ENCODE measurements around the gene GABRP. TPM values are rescaled to one million over a fixed set of nuclear protein-coding genes. Genes with fewer than 3 reads are reported as not detected.

Gene GABRP
- total RNA-seq, 6 experiments from 2014 or later: not detected

DNA sequence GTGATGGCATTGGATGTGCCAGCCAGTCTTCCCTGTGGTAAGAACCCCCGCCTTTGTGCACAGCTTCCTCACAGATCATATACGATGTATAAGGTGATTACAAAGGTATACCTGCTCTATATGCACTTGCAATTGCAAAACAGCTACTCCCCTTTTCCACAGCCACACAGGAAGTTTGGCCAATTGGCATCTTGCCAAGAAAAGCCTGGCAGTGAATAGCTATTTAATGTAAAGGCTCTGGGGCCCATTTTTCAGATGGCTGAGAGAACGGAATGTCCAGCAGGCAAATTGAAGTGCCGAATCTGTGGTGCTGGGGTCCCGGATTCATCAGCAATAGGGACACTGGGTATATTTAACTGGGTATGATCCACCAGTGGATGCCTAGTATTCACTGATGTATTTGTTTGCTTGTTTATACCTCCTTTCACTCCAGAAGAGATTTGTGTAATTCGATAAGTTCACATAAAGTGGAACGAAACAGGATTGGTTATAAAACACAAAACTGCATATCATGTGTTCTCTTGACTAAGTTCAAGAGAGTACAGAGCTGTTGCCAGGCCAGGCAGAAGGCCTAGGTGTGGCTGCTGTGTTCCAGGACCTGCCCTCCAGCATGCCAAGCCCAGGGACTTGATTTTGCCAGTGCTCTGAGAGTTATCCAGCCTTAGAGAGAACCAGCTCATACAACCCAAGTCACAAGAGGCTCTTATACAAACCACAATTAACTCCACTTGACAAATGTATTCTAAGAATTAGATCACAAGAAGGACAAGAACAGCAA lies 27.7 kb upstream of the GABRP start:
- H3K27ac Mint-ChIP-seq: no peak overlapping the region

DNA sequence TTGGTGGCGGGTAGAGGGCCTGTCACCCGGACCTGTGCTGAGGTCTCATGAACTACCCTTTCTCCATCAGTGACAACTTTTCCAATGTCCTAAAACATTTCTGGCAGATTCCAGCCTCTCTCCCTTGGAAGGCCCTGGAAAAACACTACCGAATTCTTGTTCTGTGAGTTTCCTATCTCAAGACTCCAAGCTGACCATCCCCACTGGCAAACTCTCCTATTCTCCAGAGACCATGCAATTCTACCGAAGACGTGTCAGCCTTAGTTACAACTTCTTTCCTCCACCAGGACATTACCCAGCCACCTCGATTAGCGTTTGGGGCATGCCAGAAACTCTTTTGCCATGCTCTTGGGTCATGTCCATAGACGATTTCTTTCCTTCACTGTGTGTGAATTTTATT lies 26.8 kb upstream of the GABRP start:
- TF ChIP-seq, protein P1, sequence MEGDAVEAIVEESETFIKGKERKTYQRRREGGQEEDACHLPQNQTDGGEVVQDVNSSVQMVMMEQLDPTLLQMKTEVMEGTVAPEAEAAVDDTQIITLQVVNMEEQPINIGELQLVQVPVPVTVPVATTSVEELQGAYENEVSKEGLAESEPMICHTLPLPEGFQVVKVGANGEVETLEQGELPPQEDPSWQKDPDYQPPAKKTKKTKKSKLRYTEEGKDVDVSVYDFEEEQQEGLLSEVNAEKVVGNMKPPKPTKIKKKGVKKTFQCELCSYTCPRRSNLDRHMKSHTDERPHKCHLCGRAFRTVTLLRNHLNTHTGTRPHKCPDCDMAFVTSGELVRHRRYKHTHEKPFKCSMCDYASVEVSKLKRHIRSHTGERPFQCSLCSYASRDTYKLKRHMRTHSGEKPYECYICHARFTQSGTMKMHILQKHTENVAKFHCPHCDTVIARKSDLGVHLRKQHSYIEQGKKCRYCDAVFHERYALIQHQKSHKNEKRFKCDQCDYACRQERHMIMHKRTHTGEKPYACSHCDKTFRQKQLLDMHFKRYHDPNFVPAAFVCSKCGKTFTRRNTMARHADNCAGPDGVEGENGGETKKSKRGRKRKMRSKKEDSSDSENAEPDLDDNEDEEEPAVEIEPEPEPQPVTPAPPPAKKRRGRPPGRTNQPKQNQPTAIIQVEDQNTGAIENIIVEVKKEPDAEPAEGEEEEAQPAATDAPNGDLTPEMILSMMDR (IDR thresholded peaks at IDR 0.05): no peak
- Mint-ChIP-seq H3K27me3 (ENCODE audit: insufficient read depth) (peaks cover 24% of the 10 kb centered on the region), H3K4me1 (ENCODE audit: low read depth) (peaks cover 10% of the 10 kb centered on the region; the same call in 1 of the 2 replicates), H3K4me3 (no peak overlapping the region), H3K27ac (no peak overlapping the region), H3K9me3 (no peaks in the 10 kb centered on the region), H3K36me3 (ENCODE audit: low read depth) (no peaks in the 10 kb centered on the region)
- no peak for DNase-seq

More for the DNA sequence above, 27.7 kb upstream of the GABRP start:
- H3K4me3 Mint-ChIP-seq: no peak overlapping the region
- H3K36me3 Mint-ChIP-seq (ENCODE audit: low read depth): no peaks in the 10 kb centered on the region
- peaks cover 24% of the 10 kb centered on the region for H3K27me3 Mint-ChIP-seq (ENCODE audit: insufficient read depth)
- peaks cover 10% of the 10 kb centered on the region; the same call in 1 of the 2 replicates for H3K4me1 Mint-ChIP-seq (ENCODE audit: low read depth)
- no peaks in the 10 kb centered on the region for H3K9me3 Mint-ChIP-seq
- TF ChIP-seq, protein P1 (IDR thresholded peaks at IDR 0.05): no peak
- DNase-seq: no peak

DNA sequence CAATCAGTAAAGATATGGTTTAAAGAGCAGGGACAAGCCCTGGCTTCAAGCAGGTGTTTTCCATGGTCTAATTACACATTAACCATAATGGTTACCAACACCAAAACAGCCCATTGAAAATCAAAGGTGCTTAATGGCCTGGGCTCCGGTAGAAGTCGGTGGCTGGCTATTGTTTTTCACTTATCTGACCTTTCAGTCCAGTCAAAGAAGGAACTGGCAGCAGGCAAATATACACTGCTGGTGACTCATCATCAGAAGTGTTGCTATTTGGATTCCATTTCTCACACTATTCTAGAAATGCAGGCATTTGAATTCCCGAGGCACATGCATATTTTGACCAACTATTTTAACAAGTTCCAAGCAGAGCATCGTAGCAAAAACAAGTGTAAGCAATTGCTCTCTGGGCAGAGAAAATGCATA lies 26.3 kb upstream of the GABRP start:
- H3K9me3 Mint-ChIP-seq: no peaks in the 10 kb centered on the region
- DNase-seq: peak; percentile 36
- no peak overlapping the region for H3K4me3 Mint-ChIP-seq
- TF ChIP-seq, protein P1 (IDR thresholded peaks at IDR 0.05): no peak
- peaks cover 23% of the 10 kb centered on the region for H3K27me3 Mint-ChIP-seq (ENCODE audit: insufficient read depth)
- no peak overlapping the region for H3K27ac Mint-ChIP-seq
- peaks cover 10% of the 10 kb centered on the region; the same call in 1 of the 2 replicates for H3K4me1 Mint-ChIP-seq (ENCODE audit: low read depth)
- H3K36me3 Mint-ChIP-seq (ENCODE audit: low read depth): no peaks in the 10 kb centered on the region

DNA sequence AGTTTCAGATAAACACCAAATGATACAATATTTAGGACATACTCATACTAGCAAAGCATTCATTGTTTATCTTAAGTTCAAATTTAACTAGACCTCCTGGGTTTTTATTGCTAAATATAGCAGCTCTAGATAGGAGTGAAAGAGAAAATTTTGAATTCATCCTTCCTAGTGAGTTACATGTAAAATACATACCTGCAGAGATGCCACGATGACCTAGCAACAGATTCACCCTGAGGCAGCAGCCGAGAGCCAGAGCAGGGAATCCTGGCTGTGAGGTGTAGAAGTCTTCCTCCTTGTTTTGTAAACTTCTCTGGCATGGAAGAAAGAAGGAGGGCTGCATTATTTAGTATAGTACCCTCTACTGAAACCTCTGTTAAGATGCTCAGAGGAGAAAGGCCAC lies 25.9 kb upstream of the GABRP start:
- Mint-ChIP-seq H3K36me3 (ENCODE audit: low read depth) (no peaks in the 10 kb centered on the region), H3K27ac (no peak overlapping the region), H3K27me3 (ENCODE audit: insufficient read depth) (peaks cover 22% of the 10 kb centered on the region), H3K9me3 (no peaks in the 10 kb centered on the region), H3K4me3 (no peak overlapping the region), H3K4me1 (ENCODE audit: low read depth) (peaks cover 10% of the 10 kb centered on the region; the same call in 1 of the 2 replicates)
- TF ChIP-seq, protein P1 (IDR thresholded peaks at IDR 0.05): no peak
- DNase-seq: no peak

DNA sequence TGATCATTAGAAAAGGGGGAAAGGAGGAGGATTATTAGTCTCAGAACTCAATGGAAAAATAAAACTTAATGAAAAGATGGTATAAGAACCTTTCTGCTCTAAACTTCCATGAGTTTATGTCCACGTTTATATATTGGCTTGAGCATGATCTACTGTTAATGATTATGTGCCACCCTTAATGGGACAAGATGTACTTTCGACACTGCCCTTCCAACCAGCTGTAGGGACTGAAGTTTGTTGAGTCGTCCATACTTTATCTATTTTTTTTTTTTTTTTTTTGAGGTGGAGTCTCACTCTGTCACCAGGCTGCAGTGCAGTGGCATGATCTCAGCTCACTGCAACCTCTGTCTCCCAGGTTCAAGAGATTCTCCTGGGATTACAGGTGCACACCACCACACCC lies 25.0 kb upstream of the GABRP start:
- Mint-ChIP-seq H3K27ac (no peak overlapping the region), H3K4me1 (ENCODE audit: low read depth) (peaks cover 10% of the 10 kb centered on the region; the same call in 1 of the 2 replicates)

More for the DNA sequence above, 25.0 kb upstream of the GABRP start:
- TF ChIP-seq, protein P1 (IDR thresholded peaks at IDR 0.05): no peak
- H3K27me3 Mint-ChIP-seq (ENCODE audit: insufficient read depth): peaks cover 22% of the 10 kb centered on the region
- no peak overlapping the region for H3K4me3 Mint-ChIP-seq
- H3K9me3 Mint-ChIP-seq: no peaks in the 10 kb centered on the region
- H3K36me3 Mint-ChIP-seq (ENCODE audit: low read depth): no peaks in the 10 kb centered on the region
- no peak for DNase-seq

All from HFFc6 (cell line).